DND-41 (cell line): ENCODE results near the gene KCNAB2.

Experiments
- ATAC-seq: fragments of 200-7000 bp; cut with Tn5 transposase; 3 replicates; pipeline ENCODE4 v1.9.1; 2021; ENCODE audit warnings: low read depth; ENCODE audit not compliant: insufficient read depth
- DNase-seq: peaks from one replicate; pipeline ENCODE4 v3.0.0-alpha.2; 2020
- H2AFZ ChIP-seq: 2 replicates; pipeline ENCODE4 v1.6.0; 2012; ENCODE audit warnings: low read depth, low read length
- H3K27ac ChIP-seq: 2 replicates; pipeline ENCODE4 v1.5.1; 2012; ENCODE audit warnings: low read length, inconsistent platforms
- H3K27me3 ChIP-seq: fragments of 200-600 bp; sonication (generic); 2 replicates; pipeline ENCODE4 v1.6.0; 2012; ENCODE audit warnings: low read length, mild to moderate bottlenecking, inconsistent platforms; ENCODE audit not compliant: insufficient read depth, poor library complexity
- H3K36me3 ChIP-seq: 2 replicates; pipeline ENCODE4 v1.5.1; 2012; ENCODE audit warnings: low read length, inconsistent platforms; ENCODE audit not compliant: insufficient read depth
- H3K4me1 ChIP-seq: 2 replicates; pipeline ENCODE4 v1.5.1; 2012; ENCODE audit warnings: mild to moderate bottlenecking, low read length; ENCODE audit not compliant: insufficient read depth
- H3K4me2 ChIP-seq: 2 replicates; pipeline ENCODE4 v1.6.0; 2012; ENCODE audit warnings: mild to moderate bottlenecking, moderate library complexity, low read length, inconsistent platforms; ENCODE audit not compliant: insufficient read depth
- H3K4me3 ChIP-seq, 2 experiments: fragments of 200-600 bp in 1 of 2; shearing (Covaris generic) in 1 of 2; 2 replicates each; pipeline ENCODE4 v1.5.1; 2012 to 2016; ENCODE audit warnings: inconsistent platforms in 2 of 2, low read length in 2 of 2, mild to moderate bottlenecking in 2 of 2, low read depth in 1 of 2, moderate library complexity in 1 of 2
- H3K79me2 ChIP-seq: 2 replicates; pipeline ENCODE4 v1.6.0; 2012; ENCODE audit warnings: low read length, inconsistent platforms; ENCODE audit not compliant: insufficient read depth
- H3K9ac ChIP-seq: 2 replicates; pipeline ENCODE4 v1.6.0; 2012; ENCODE audit warnings: low read depth, mild to moderate bottlenecking, inconsistent platforms, low read length, moderate library complexity
- H3K9me3 ChIP-seq: 2 replicates; pipeline ENCODE4 v1.5.1; 2012; ENCODE audit warnings: low read length, moderate library complexity, mild to moderate bottlenecking, inconsistent platforms; ENCODE audit not compliant: insufficient read depth, severe bottlenecking
- H4K20me1 ChIP-seq: 2 replicates; pipeline ENCODE4 v1.6.0; 2012; ENCODE audit warnings: low read length; ENCODE audit not compliant: insufficient read depth
- EZH2 ChIP-seq: IDR thresholded peaks from 3 replicates; pipeline ENCODE4 v1.6.1; 2012; ENCODE audit warnings: borderline replicate concordance, low read depth, mild to moderate bottlenecking, moderate library complexity, low read length, inconsistent platforms; ENCODE audit not compliant: severe bottlenecking
- TF ChIP-seq, protein P1 (sequence below): IDR thresholded peaks from 2 replicates; pipeline ENCODE4 v1.5.1; 2012; ENCODE audit warnings: borderline replicate concordance, low read length, moderate library complexity, mild to moderate bottlenecking; ENCODE audit not compliant: poor library complexity, severe bottlenecking; ENCODE audit errors: extremely low read depth

KCNAB2 gene

DNA sequence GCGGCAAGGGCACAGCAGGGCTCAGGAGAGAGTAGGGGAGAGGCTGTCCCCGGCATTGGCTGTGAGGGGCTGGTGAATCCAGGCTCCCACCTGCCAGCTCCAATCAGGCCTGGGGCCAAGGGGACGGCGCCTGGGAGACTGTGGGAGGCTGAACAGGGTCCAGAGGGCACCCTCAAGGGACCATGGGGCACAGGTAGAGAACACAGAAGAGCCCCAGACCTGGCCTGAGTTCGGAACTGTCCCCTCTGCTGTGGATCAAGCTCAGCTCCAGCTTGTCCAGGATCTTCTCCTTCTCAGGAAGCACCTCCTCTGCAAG, 67.0 kb downstream of the KCNAB2 start:
- no peak overlapping the region for H3K27ac ChIP-seq
- H3K36me3 ChIP-seq = no peaks in the 10 kb centered on the region
- no peak overlapping the region for H3K4me2 ChIP-seq
- H4K20me1 ChIP-seq = peaks cover 10% of the 10 kb centered on the region; the same call in 1 of the 2 replicates
- H3K9me3 ChIP-seq = no peaks in the 10 kb centered on the region
- TF ChIP-seq, protein P1, sequence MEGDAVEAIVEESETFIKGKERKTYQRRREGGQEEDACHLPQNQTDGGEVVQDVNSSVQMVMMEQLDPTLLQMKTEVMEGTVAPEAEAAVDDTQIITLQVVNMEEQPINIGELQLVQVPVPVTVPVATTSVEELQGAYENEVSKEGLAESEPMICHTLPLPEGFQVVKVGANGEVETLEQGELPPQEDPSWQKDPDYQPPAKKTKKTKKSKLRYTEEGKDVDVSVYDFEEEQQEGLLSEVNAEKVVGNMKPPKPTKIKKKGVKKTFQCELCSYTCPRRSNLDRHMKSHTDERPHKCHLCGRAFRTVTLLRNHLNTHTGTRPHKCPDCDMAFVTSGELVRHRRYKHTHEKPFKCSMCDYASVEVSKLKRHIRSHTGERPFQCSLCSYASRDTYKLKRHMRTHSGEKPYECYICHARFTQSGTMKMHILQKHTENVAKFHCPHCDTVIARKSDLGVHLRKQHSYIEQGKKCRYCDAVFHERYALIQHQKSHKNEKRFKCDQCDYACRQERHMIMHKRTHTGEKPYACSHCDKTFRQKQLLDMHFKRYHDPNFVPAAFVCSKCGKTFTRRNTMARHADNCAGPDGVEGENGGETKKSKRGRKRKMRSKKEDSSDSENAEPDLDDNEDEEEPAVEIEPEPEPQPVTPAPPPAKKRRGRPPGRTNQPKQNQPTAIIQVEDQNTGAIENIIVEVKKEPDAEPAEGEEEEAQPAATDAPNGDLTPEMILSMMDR = no peak
- no peak overlapping the region for H3K4me3 ChIP-seq
- H2AFZ ChIP-seq = no peak overlapping the region
- DNase-seq (no peak), ATAC-seq (no peak)
- no peak overlapping the region for H3K9ac ChIP-seq
- H3K27me3 ChIP-seq = no peaks in the 10 kb centered on the region
- no peaks in the 10 kb centered on the region for H3K79me2 ChIP-seq
- no peaks in the 10 kb centered on the region for H3K4me1 ChIP-seq

DNA sequence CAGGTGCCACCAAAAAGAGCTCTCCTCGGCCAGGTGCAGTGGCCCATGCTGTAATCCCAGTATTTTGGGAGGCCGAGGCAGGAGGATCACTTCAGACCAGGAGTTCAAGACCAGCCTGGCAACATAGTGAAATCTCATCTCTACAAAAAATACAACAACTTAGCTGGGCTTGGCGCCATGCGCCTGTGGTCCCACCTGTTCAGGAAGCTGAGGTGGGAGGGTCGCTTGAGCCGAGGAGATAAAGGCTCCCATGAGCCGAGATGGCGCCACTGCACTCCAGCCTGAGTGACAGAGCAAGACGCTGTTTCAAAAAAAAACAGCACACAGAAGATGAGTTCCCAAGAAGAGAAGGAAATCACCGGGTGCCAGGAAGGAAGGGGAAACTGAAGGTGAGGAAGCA, 67.4 kb downstream of the KCNAB2 start:
- Histone ChIP-seq H3K27me3 (no peaks in the 10 kb centered on the region), H4K20me1 (peaks cover 7% of the 10 kb centered on the region; the same call in 1 of the 2 replicates), H3K4me2 (no peak overlapping the region), H2AFZ (no peak overlapping the region), H3K79me2 (no peaks in the 10 kb centered on the region), H3K36me3 (no peaks in the 10 kb centered on the region), H3K27ac (no peak overlapping the region), H3K9ac (no peak overlapping the region), H3K9me3 (no peaks in the 10 kb centered on the region), H3K4me3 (no peak overlapping the region), H3K4me1 (no peaks in the 10 kb centered on the region)
- no peak for ATAC-seq
- no peak for DNase-seq
- TF ChIP-seq, protein P1 = no peak
- TF ChIP-seq EZH2 = no peak

DNA sequence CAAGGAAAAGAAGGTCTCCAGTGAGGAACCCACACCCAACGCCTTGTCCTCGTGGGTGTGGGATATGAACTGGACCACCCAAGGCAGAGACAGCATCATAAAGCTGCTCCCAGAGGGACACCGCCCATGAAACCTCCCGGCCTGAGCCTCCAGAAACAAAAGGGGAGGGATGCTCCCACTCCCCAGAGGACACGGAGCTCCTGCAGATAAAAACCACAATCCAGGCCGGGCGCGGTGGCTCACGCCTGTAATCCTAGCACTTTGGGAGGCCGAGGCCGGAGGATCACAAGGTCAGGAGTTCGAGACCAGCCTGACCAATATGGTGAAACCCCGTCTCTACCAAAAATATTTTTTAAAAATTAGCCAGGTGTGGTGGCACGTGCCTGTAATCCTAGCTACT, 68.1 kb downstream of the KCNAB2 start:
- no peak for ATAC-seq
- no peaks in the 10 kb centered on the region for H3K9me3 ChIP-seq
- H3K36me3 ChIP-seq = no peaks in the 10 kb centered on the region
- no peak overlapping the region for H3K9ac ChIP-seq
- H3K4me1 ChIP-seq = no peaks in the 10 kb centered on the region
- no peaks in the 10 kb centered on the region for H3K79me2 ChIP-seq
- no peaks in the 10 kb centered on the region for H3K27me3 ChIP-seq
- no peak overlapping the region for H3K4me2 ChIP-seq
- no peak overlapping the region for H3K27ac ChIP-seq
- H2AFZ ChIP-seq = no peak overlapping the region
- peaks cover under 1% of the 10 kb centered on the region; the same call in 1 of the 2 replicates for H4K20me1 ChIP-seq
- no peak for DNase-seq
- no peak for TF ChIP-seq EZH2
- TF ChIP-seq, protein P1 = no peak
- H3K4me3 ChIP-seq = no peak overlapping the region

DNA sequence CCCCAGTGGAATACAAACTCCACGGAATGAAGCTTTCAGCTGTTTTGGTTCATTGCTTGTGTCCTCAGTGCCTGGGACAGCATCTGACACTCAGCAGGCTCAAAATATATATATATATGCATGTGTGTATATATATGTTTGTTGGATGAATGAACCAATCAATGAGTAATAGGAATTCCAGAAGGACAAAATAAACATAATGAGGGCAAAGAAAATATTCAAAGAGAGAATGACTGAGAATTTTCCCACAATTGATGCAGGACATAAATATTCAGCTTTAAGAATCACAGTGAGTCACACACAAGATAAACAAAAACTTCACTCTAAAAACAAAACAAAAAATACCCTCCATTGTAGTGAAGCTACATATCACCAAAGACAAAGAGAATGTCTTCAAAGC, 70.4 kb downstream of the KCNAB2 start:
- ATAC-seq (no peak), DNase-seq (no peak)
- H3K79me2 ChIP-seq = no peaks in the 10 kb centered on the region
- no peaks in the 10 kb centered on the region for H4K20me1 ChIP-seq
- no peaks in the 10 kb centered on the region for H3K36me3 ChIP-seq
- no peak overlapping the region for H3K4me3 ChIP-seq
- TF ChIP-seq, protein P1 = no peak
- TF ChIP-seq EZH2 = no peak
- H3K9ac ChIP-seq = no peak overlapping the region
- H3K9me3 ChIP-seq = no peaks in the 10 kb centered on the region
- no peaks in the 10 kb centered on the region for H3K27me3 ChIP-seq
- no peak overlapping the region for H3K27ac ChIP-seq
- no peak overlapping the region for H2AFZ ChIP-seq
- H3K4me1 ChIP-seq = no peaks in the 10 kb centered on the region
- no peak overlapping the region for H3K4me2 ChIP-seq
